ENCODE measurements around the gene LIPC.

DNA sequence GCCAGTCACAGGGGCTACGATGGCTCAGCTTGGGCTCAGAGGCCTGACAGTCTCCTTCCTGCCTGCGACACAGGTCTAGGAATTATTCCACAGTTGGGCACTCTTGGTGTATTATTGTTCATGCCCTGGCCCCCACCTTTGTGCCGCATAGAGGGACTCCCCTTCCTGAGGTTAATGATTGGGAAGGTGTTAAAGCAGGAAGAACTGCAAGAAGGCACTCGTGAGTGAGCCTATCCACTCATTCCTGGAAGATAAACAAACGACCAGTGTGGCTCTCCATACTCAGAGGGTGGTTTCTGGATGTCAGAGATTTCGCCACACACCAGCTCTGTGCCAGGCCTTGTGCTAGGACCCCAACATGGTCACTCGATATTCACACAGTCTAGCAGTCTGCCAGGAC, 12.3 kb downstream of the LIPC start:
- TF ChIP-seq CTCF (IDR thresholded peaks at IDR 0.05 in 8 of 11, conservative IDR thresholded peaks at IDR 0.05 in 3 of 11) (no peak), POLR2AphosphoS5 (IDR thresholded peaks at IDR 0.05) (no peak), POLR2A (IDR thresholded peaks at IDR 0.05) (no peak)

All from spleen (tissue), 7 donors.